Activated CD4-positive, alpha-beta T cell treated with anti-CD3 and anti-CD28 coated beads for 36 hours (primary cell): ENCODE measurements around the gene NOTCH3. TPM values are rescaled to one million over a fixed set of nuclear protein-coding genes. Genes with fewer than 3 reads are reported as not detected.

Source experiments
- ATAC-seq: fragments of 200-7000 bp; cut with Tn5 transposase; one replicate; pipeline ENCODE4 v1.10.0; 2021; ENCODE audit warnings: mild to moderate bottlenecking, moderate library complexity
- CTCF ChIA-PET: fragments of 350-600 bp; sonication (Branson Sonifier 250); formaldehyde crosslinking; loops from one replicate; lab custom pipeline; 2021; ENCODE audit warnings: antibody characterized with exemption; lab: Charles Lee
- POLR2A ChIA-PET: fragments of 350-600 bp; sonication (Branson Sonifier 250); formaldehyde crosslinking; loops from one replicate; lab custom pipeline; 2021; ENCODE audit warnings: antibody characterized with exemption, inconsistent platforms; lab: Charles Lee
- DNase-seq: peaks from one replicate; pipeline ENCODE4 v3.0.0-alpha.2; 2020
- H3K27ac Mint-ChIP-seq: one replicate; pipeline ENCODE4 v1.8.0; 2021; ENCODE audit warnings: mixed read lengths
- H3K27me3 Mint-ChIP-seq: one replicate; pipeline ENCODE4 v1.8.0; 2021; ENCODE audit warnings: mixed read lengths
- H3K36me3 Mint-ChIP-seq: one replicate; pipeline ENCODE4 v1.8.0; 2021; ENCODE audit warnings: low read depth, mixed read lengths
- H3K4me1 Mint-ChIP-seq: one replicate; pipeline ENCODE4 v1.8.0; 2021; ENCODE audit warnings: mixed read lengths
- H3K4me3 Mint-ChIP-seq: one replicate; pipeline ENCODE4 v1.8.0; 2021; ENCODE audit warnings: mild to moderate bottlenecking, moderate library complexity, mixed read lengths
- H3K9me3 Mint-ChIP-seq: one replicate; pipeline ENCODE4 v1.8.0; 2021; ENCODE audit warnings: low read depth, mixed read lengths
- intact Hi-C, 2 experiments: fragments of 100-400 bp; cut with DNase I in 1 of 2; cut with micrococcal nuclease in 1 of 2; formaldehyde crosslinking; loops; one replicate each; pipeline versions ENCODE4 v1.14.2 to v1.15.1; 2022 to 2024; cut with DNase I, micrococcal nuclease
- total RNA-seq, 2 experiments: library from RNA; stranded (reverse); gene quantifications; one replicate each; pipeline ENCODE4 v1.2.3, GENCODE V29; 2021

NOTCH3 gene
- total RNA-seq, 2 experiments from 2014 or later = 0.02 to 0.25 TPM

- DNase-seq = no peak
- POLR2A ChIA-PET = no interaction called here
- Mint-ChIP-seq H3K36me3 (no peaks in the 10 kb centered on the region), H3K27me3 (no peaks in the 10 kb centered on the region), H3K4me1 (peaks cover 13% of the 10 kb centered on the region), H3K4me3 (no peak overlapping the region), H3K27ac (no peak overlapping the region), H3K9me3 (no peaks in the 10 kb centered on the region)
- CTCF ChIA-PET = interaction anchor here (1.3 to 1.6 kb wide), 3 partner anchors 46 to 361 kb away, joined by 3 to 6 read pairs (median 4); no protein-coding TSS in a partner anchor
- no peak for ATAC-seq
- intact Hi-C loops = no loop called here
These were observed 53.7 kb downstream of the NOTCH3 start for GRCh38 chr19:15147090-15147489.

GRCh38 chr19:15144046-15144646 is 56.6 kb downstream of the NOTCH3 start:
- ChIA-PET CTCF (interaction anchor here (1.4 to 2.2 kb wide), 2 partner anchors 10 to 44 kb away, joined by 3 to 6 read pairs; no protein-coding TSS in a partner anchor), POLR2A (no interaction called here)
- no peak overlapping the region for H3K4me3 Mint-ChIP-seq
- DNase-seq (no peak), ATAC-seq (no peak)
- no peaks in the 10 kb centered on the region for H3K27me3 Mint-ChIP-seq
- H3K36me3 Mint-ChIP-seq = no peaks in the 10 kb centered on the region
- no peak overlapping the region for H3K27ac Mint-ChIP-seq
- peaks cover 8% of the 10 kb centered on the region for H3K4me1 Mint-ChIP-seq
- peaks cover 4% of the 10 kb centered on the region for H3K9me3 Mint-ChIP-seq
- intact Hi-C loops = no loop called here

GRCh38 chr19:15142313-15142712 is 58.5 kb downstream of the NOTCH3 start:
- DNase-seq (no peak), ATAC-seq (no peak)
- CTCF ChIA-PET = interaction anchor here (2.2 kb wide), 1 partner anchor 42 kb away, joined by 6 read pairs; no protein-coding TSS in a partner anchor
- no peaks in the 10 kb centered on the region for H3K27me3 Mint-ChIP-seq
- peaks cover 3% of the 10 kb centered on the region for H3K4me1 Mint-ChIP-seq
- no peak overlapping the region for H3K4me3 Mint-ChIP-seq
- intact Hi-C loops = no loop called here
- no peaks in the 10 kb centered on the region for H3K36me3 Mint-ChIP-seq
- POLR2A ChIA-PET = no interaction called here
- H3K9me3 Mint-ChIP-seq = peaks cover 10% of the 10 kb centered on the region
- no peak overlapping the region for H3K27ac Mint-ChIP-seq

GRCh38 chr19:15141143-15141542 is 59.7 kb downstream of the NOTCH3 start:
- no peak for DNase-seq
- H3K4me3 Mint-ChIP-seq = no peak overlapping the region
- H3K27me3 Mint-ChIP-seq = no peaks in the 10 kb centered on the region
- intact Hi-C loops = no loop called here
- ATAC-seq = no peak
- H3K9me3 Mint-ChIP-seq = peaks cover 10% of the 10 kb centered on the region
- H3K36me3 Mint-ChIP-seq = no peaks in the 10 kb centered on the region
- CTCF ChIA-PET = no interaction called here
- H3K4me1 Mint-ChIP-seq = peaks cover 3% of the 10 kb centered on the region
- POLR2A ChIA-PET = no interaction called here
- no peak overlapping the region for H3K27ac Mint-ChIP-seq

DNA sequence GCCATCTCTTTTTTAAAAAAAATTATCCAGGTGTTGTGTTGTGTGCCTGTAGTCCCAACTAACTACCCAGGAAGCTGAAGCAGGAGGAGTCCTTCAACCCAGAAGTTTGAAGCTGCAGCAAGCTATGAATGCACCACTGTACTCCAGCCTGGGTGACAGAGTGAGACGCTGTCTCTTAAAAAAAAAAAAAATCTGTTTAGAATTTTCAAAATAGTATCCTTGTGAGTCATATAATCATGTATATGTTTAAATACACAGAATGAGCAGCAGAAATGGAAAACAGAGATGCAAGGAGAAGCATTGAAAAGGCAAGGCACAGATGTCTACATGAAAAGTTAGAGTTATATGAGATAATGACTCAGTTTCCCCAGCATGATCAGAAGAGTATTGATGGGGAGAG is 62.4 kb downstream of the NOTCH3 start:
- H3K36me3 Mint-ChIP-seq = no peaks in the 10 kb centered on the region
- DNase-seq = no peak
- intact Hi-C loops = no loop called here
- ATAC-seq = no peak
- ChIA-PET CTCF (interaction anchor here (1.1 kb wide), 1 partner anchor 20 kb away, joined by 3 read pairs; no protein-coding TSS in a partner anchor), POLR2A (interaction anchor here (0.7 kb wide), 1 partner anchor 280 kb away, joined by 3 read pairs; the partner anchor contains the start of gene AKAP8L)
- no peak overlapping the region for H3K4me3 Mint-ChIP-seq
- no peaks in the 10 kb centered on the region for H3K27me3 Mint-ChIP-seq
- no peak overlapping the region for H3K27ac Mint-ChIP-seq
- H3K9me3 Mint-ChIP-seq = peaks cover 10% of the 10 kb centered on the region
- H3K4me1 Mint-ChIP-seq = peaks cover 3% of the 10 kb centered on the region

DNA sequence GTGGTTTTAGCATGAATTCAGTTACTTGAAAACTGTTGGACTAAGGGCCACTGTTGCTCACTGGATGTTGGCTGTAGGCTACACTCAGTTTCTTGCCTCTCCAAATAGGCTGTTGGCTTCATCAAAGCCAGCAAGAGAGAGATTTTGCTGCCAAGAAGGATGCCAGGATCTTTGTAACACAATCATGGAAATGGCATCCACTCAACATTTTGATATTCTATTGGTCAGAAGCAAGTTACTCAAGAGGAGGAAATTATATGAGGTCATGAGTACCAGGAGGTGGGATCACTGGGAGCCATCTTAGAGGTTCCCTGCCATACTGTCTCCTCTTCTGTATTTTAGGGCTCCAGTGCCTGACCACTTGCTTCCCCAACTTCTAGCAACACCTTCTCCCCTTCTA is 63.0 kb downstream of the NOTCH3 start:
- H3K36me3 Mint-ChIP-seq = no peaks in the 10 kb centered on the region
- H3K27me3 Mint-ChIP-seq = no peaks in the 10 kb centered on the region
- peaks cover 10% of the 10 kb centered on the region for H3K9me3 Mint-ChIP-seq
- ChIA-PET CTCF (interaction anchor here (1.1 kb wide), 1 partner anchor 21 kb away, joined by 3 read pairs; no protein-coding TSS in a partner anchor), POLR2A (interaction anchor here (0.7 kb wide), 1 partner anchor 281 kb away, joined by 3 read pairs; the partner anchor contains the start of gene AKAP8L)
- intact Hi-C loops = no loop called here
- no peak for DNase-seq
- H3K27ac Mint-ChIP-seq = no peak overlapping the region
- H3K4me1 Mint-ChIP-seq = peaks cover 3% of the 10 kb centered on the region
- H3K4me3 Mint-ChIP-seq = no peak overlapping the region
- ATAC-seq = no peak

- H3K9me3 Mint-ChIP-seq = peaks cover 10% of the 10 kb centered on the region
- peaks cover 3% of the 10 kb centered on the region for H3K4me1 Mint-ChIP-seq
- H3K27ac Mint-ChIP-seq = no peak overlapping the region
- CTCF ChIA-PET = interaction anchor here (1.0 to 1.5 kb wide), 2 partner anchors 10 to 35 kb away, joined by 4 read pairs; a partner anchor contains a TSS
- no peaks in the 10 kb centered on the region for H3K36me3 Mint-ChIP-seq
- intact Hi-C loops = no loop called here
- POLR2A ChIA-PET = interaction anchor here (0.9 kb wide), 1 partner anchor 20 kb away, joined by 5 read pairs; no protein-coding TSS in a partner anchor
- peak; percentile 47 for ATAC-seq
- DNase-seq = no peak
- H3K4me3 Mint-ChIP-seq = no peak overlapping the region
- no peaks in the 10 kb centered on the region for H3K27me3 Mint-ChIP-seq
These were observed 64.4 kb downstream of the NOTCH3 start for GRCh38 chr19:15136234-15136954.

- Mint-ChIP-seq H3K36me3 (no peaks in the 10 kb centered on the region), H3K27me3 (no peaks in the 10 kb centered on the region), H3K4me3 (no peak overlapping the region), H3K27ac (peak overlapping the region; percentile 96), H3K4me1 (peaks cover 24% of the 10 kb centered on the region), H3K9me3 (no peaks in the 10 kb centered on the region)
- ATAC-seq (peak; percentile 18), DNase-seq (peak; percentile 73)
- intact Hi-C loops = loop anchor here in 1 of 2 experiments (5.0 to 10.0 kb wide), 3 partner anchors 558 to 1123 kb away; partner anchors contain the start of genes NDUFB7, RFX1 and TPM4
- POLR2A ChIA-PET = no interaction called here
- CTCF ChIA-PET = interaction anchor here (0.8 kb wide), 1 partner anchor 23 kb away, joined by 3 read pairs; no protein-coding TSS in a partner anchor
These were observed 70.8 kb downstream of the NOTCH3 start for GRCh38 chr19:15129856-15130585.

- Mint-ChIP-seq H3K36me3 (peaks cover under 1% of the 10 kb centered on the region), H3K4me1 (peaks cover 31% of the 10 kb centered on the region), H3K27ac (peak overlapping the region; percentile 10), H3K4me3 (no peak overlapping the region), H3K9me3 (no peaks in the 10 kb centered on the region), H3K27me3 (no peaks in the 10 kb centered on the region)
- no peak for ATAC-seq
- ChIA-PET POLR2A (no interaction called here), CTCF (interaction anchor here (0.6 to 1.3 kb wide), 3 partner anchors 28 to 657 kb away, joined by 3 to 4 read pairs (median 3); no protein-coding TSS in a partner anchor)
- intact Hi-C loops = loop anchor here in 1 of 2 experiments (5.0 to 10.0 kb wide), 3 partner anchors 556 to 1121 kb away; partner anchors contain the start of genes NDUFB7, RFX1 and TPM4
- no peak for DNase-seq
These were observed 72.5 kb downstream of the NOTCH3 start for GRCh38 chr19:15128162-15128770.

DNA sequence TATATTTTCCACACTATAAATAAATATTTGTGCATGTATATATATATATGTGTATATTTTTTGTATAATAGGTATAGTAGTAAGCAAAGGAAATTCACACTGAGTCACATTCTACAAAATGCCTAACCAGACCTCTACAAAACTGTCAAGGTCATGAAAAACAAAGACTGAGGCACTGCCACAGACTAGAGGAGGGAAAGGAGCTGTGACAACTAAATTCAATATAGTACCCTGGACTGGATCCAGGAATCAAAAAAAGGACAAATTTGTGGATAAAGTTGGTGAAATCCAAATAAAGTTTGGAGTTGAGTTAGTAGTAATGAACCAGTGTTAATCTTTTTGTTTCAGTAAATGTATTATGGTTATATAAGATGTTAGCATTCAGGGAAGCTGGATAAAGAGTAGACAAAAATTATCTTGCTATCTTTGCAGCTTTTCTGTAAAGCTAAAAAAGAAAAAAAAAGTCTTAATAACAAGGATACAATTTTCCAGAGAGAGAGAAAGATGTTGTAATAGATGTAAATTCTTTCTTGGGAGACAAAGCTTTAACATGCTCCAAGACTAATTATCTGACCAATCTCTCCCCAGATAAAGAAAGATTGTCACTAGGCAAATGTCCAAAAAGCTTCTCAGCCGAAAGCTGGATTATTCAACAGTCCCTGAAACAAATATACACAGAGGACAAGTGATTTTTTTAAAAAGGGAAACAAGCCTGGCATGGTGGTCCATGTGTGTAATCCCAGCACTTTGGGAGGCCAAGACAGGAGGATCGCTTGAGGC is 74.5 kb downstream of the NOTCH3 start:
- H3K4me3 Mint-ChIP-seq = peak overlapping the region; percentile 87
- no peak for DNase-seq
- no peaks in the 10 kb centered on the region for H3K27me3 Mint-ChIP-seq
- peak overlapping the region; percentile 47 for H3K27ac Mint-ChIP-seq
- peaks cover 33% of the 10 kb centered on the region for H3K4me1 Mint-ChIP-seq
- ChIA-PET POLR2A (interaction anchor here (0.5 to 1.2 kb wide), 6 partner anchors 12 to 1761 kb away, joined by 3 to 7 read pairs (median 3); partner anchors contain the start of gene AKAP8L), CTCF (interaction anchor here (0.6 to 2.0 kb wide), 8 partner anchors 10 to 873 kb away, joined by 3 to 9 read pairs (median 4); no protein-coding TSS in a partner anchor)
- H3K36me3 Mint-ChIP-seq = peaks cover 12% of the 10 kb centered on the region
- no peak for ATAC-seq
- no peaks in the 10 kb centered on the region for H3K9me3 Mint-ChIP-seq
- intact Hi-C loops = loop anchor here in 1 of 2 experiments (5.0 to 10.0 kb wide), 3 partner anchors 554 to 1119 kb away; partner anchors contain the start of genes NDUFB7, RFX1 and TPM4
